Islet of Langerhans (tissue), 1 donor: ENCODE measurements around the gene AGBL1.
"Not testable (repeated sequence)": the region's sequence is repeated elsewhere in the genome, so short reads cannot be mapped to it uniquely, and the experiment has no call there.

Source experiments
- FAIRE-seq: peaks from one replicate; lab custom pipeline; 2011; peaks lifted over from hg19 to GRCh38; lab: Jason Lieb, UNC

Gene AGBL1

GRCh38 chr15:86087808-86088207, 8.1 kb downstream of the AGBL1 start:
- FAIRE-seq = no peak

GRCh38 chr15:86089422-86089821, 9.8 kb downstream of the AGBL1 start:
- no peak for FAIRE-seq

DNA sequence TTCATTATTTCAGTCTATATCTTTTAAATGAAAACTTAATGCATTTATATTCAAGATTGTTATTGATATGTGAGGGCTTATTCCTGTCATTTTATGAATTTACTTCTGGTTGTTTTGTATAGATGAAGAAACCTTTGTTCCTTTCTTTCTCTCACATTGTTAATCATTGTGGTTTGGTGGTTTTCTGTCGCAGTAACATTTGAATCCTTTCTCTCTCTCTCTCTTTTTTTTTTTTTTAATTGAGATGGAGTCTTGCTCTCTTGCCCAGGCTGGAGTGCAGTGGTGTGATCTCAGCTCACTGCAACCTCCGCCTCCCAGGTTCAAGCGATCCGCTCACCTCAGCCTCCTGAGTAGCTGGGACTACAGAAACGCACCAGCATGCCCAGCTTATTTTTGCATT, 22.1 kb downstream of the AGBL1 start:
- no peak for FAIRE-seq

DNA sequence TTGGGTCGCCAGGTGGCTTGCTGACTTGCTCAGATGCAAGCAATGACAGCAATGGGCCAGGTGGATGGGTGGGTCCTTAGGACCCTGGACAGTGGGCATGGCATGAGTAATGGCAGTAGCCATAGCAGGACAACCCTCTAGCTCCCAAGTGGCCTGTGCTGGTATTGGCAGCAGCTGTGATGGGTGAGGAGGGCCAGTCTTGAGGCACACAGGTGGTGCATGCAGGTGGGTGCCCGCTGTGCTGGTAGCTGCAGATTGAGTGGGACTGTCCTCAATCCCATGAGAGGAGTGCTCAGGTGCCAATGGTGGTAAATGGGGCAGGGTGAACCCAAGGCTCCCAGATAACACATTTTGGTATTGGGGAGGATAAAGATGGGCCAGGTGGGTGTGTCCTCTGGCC, 24.2 kb downstream of the AGBL1 start:
- FAIRE-seq = no peak

GRCh38 chr15:86106306-86106705, 26.6 kb downstream of the AGBL1 start:
- no peak for FAIRE-seq

- FAIRE-seq = no peak
These were observed 35.6 kb downstream of the AGBL1 start for GRCh38 chr15:86115145-86115801.

DNA sequence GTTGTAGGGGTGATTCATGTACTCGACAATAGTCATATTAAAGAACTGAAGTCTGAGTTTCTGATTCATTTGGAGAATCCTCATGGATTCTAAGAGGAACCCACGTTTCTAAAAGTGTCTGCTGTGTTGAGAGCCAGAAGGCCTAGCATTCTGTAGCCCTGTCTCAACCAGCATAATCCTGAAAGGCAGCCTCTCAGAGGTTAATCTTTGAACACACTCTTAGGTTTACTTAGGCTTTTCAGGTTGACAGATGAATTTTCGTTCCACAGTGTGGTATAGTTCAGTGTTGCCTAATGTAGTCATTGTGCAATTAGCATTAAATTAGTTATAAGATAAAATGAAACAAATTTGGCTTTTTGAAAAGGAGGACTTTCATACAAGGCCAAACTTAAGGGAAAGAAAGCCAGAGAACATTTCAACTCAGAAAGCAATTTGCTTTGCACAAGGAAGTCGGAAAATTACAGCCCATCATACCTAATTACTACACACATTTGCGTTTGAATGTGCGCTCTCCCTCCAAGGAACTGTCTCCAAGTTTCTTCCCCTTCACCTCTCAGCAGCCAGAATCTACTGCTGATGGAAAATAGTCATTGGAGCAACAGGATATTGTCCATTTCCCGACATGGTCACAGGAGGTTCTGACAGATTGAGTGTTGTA, 42.0 kb downstream of the AGBL1 start:
- no peak for FAIRE-seq

DNA sequence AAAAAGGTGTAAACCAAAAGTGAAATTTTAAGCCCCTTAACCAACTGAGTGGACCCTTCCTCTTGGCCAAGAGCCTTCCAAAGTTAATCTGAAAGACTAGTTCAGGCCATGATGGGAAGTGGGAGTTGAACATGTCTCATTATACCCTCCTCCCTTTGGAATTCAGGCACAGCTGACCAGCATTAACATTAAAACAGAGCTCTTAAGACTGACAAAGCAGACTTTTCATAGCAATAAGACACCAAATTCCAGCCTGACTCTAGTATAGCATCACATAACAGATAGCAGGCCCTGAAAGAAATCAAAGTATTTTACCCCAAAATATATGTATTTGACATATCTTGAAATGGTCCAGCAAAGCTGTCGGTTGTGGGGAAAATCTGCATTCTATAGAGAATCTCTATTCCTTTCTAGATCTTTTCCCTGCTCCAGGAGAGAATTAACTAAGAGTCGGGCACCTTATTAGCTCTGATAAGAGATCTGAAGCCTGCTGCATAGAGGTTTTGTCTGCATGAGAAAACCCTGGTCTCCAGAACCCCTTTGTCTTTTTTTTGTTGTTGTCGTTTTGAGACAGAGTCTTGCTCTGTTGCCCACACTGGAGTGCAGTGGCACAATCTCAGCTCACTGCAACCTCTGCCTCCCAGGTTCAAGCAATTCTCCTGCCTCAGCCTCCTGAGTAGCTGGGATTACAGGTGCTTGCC, 43.2 kb downstream of the AGBL1 start:
- FAIRE-seq = not testable (repeated sequence)

GRCh38 chr15:86125775-86126174, 46.1 kb downstream of the AGBL1 start:
- no peak for FAIRE-seq

DNA sequence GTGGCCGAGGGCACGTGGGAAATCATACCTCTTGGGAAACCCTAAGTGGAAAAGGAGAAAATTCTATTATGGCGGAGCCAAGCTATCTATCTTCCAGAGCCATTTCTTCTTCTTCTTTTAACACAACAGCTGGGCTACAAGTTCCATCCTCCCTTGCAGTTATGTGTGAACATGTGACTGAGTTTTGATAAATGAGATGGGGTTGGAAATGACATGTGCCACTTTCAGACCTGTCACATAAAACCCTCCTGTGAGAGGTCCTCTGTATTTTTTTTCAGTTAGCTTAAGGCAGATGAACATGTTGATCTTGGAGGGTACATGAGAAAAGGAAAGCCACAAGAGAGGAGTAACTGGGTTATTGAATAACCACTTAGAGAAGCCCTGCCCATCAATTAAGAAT, 47.9 kb downstream of the AGBL1 start:
- no peak for FAIRE-seq

GRCh38 chr15:86135041-86135440, 55.4 kb downstream of the AGBL1 start:
- FAIRE-seq = no peak

DNA sequence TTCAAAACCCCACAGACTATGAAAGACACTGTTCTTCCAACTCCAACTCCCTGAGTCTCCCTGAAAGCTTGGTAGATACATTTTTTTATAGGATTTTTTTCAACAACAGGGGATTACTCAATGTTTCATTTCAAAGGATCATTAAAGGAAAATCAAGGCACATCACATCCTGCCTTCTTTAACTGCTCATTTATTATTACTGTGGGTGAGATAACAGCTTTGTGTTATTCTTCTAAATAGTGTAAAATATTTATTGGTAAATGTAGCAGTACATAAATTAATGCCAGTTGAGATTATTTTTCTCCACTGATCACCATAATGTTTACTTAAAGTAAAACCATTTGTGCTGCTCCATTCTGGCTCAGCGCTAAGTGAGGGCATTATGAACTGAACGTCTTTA, 57.2 kb downstream of the AGBL1 start:
- no peak for FAIRE-seq

DNA sequence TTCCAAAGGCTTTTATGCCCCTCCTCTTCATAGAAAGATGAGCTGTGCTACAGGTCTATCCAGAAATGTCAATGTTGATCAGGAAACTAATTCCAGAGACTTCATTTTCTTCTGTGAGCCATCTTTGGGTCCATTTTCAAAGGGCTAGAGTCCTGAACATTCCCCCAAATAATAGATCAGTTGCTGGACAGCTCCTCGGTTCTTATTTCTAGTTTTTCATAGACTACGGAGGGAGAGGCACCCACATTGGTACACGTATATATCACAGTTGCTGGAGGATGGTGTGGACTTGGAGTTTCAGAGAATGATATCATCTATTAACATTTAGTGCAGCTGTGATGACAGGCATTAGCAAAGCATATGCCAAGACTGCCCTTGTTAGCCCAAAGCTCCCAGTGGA, 59.1 kb downstream of the AGBL1 start:
- no peak for FAIRE-seq

- FAIRE-seq = no peak
These were observed 60.2 kb downstream of the AGBL1 start for GRCh38 chr15:86139828-86140227.

DNA sequence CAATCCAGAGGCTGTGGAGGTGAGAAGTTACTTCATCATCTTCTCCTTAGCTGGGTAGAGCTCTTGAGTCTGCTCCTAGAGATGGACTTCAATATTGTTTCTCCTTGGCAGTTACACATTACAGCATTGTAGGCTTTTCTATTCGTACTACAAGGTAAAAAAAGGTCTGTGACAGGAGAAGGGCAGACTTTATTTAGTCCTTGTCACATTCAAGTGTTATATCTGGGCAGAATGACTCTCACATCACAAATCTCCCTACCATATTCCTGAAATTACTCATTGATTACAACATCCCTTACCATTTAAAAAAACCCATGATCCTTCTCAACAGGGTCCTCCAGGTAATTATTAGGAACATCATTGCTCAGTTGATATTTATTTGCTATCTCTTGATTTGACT, 75.0 kb downstream of the AGBL1 start:
- no peak for FAIRE-seq

DNA sequence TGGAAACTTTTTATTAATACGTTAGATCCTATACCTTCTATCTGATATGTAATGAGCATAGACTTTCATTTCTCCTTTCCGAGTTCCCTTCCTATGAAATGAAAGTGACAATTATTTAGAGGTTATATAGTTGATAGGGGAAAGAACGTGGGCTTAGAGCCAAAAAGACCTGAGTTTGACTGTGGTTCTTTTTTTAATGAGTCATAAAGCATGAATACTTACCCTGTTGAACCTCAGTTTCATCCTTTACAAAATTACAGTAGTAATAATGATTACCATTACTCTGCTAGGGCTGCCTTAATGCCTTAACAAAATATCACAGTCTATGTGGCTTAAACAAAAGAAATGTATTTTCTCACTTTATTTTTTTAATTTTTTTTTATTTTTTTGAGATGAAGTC, 75.9 kb downstream of the AGBL1 start:
- no peak for FAIRE-seq

DNA sequence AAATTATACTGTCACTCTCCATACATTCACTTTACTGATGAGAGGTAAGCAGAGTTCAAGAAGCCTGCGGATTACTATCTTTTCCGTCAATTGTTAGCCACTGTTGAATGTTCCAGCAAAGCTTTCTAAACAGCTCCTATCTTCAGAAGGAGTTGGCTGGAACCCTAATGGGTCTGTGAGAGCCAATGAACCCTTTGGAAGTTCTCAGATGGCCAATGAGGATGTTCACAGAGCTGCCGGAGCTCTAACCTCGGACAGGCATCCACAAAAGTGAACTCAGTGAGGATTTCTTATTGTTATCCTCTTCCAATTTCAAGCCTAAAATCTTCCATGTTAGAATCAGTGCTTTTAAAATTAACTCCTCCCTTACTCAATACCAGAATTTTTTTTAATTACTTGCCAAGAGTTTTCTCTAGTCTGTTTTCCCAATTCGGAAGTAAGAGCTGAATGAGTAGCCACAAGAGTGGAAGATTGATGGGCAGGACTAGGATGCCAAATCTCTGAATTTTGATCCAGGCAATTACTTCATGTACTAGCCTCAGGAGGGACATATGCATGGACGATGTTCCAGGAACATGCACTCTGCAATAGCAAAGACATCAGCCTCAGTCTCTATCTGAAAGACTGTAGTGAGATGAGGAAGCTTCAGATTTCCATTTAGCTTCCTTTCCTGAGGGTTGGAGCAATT, 78.1 kb downstream of the AGBL1 start:
- FAIRE-seq = no peak

GRCh38 chr15:86159468-86159867, 79.8 kb downstream of the AGBL1 start:
- no peak for FAIRE-seq

- FAIRE-seq = no peak
These were observed 81.6 kb downstream of the AGBL1 start for GRCh38 chr15:86161250-86161649.

DNA sequence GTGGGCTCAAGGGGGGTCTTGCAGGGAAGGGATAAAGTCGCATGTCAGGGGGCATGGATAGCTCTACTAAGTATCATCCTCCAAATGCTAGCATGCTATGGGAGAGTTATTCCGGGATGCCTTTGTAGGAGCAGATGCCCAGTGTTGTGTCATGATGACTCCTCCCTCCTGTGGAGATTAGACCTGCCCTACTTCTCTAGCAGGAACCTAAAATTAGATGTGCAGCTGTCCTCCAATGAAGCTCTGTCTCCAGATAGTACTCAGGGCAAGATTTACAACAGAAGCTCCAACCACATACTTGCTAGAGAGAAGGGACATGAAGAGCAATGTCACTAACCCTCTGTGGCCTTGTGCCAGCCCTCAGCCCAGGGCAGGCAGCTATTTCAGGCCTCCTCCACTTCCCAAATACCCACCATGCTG, 82.5 kb downstream of the AGBL1 start:
- FAIRE-seq = no peak

DNA sequence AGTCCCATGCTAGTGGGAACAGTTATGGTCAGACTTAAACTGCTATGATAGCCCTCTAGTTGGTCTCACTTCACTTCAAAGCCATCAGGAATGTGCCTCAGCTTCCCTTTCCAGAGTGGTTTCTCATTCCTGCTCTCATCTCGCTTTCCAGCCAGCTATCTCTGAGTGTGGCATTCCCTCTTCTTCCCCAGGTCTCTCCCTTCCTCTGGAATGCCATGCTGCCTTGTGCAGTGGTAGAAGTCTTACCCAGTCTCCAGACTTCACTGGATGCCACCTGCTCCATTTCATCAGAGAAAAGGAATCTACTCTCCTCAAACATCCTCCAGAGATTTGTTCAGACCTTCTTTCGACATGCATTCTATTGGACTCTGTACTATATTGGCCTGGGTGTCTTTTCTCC, 83.0 kb downstream of the AGBL1 start:
- FAIRE-seq = no peak

DNA sequence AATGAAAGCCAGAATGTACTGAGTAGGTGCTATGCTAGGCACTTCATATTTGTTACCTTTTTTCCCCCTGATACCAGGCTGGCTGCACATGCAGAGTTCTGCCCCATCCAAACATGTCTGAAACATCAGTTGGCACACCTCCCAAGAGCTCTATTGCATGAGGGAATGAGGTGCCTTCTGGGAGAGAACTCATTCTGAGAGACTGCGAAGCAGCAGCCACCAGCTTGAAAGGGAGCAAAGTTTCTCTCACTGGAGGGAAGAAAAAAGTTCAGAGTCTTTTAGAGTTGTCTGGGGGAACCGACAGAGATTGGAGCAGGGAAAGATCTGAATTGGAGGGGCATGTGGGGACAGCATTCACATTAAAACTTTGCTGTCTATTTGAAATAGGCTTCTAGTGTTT, 84.1 kb downstream of the AGBL1 start:
- no peak for FAIRE-seq

GRCh38 chr15:86164232-86164898, 84.7 kb downstream of the AGBL1 start:
- FAIRE-seq = no peak
